Liver (tissue), 9 donors: ENCODE results near the gene TRIM36. TPM values are rescaled to one million over a fixed set of nuclear protein-coding genes. Genes with fewer than 3 reads are reported as not detected.

Experiments used
- DNase-seq: peaks from one replicate; pipeline ENCODE4 v3.0.0-alpha.2; 2017; ENCODE audit warnings: low spot score
- H3K27ac ChIP-seq, 2 donors: one replicate each; pipeline ENCODE4 v1.7.0; 2013; ENCODE audit warnings: inconsistent platforms in 2 of 2, low read length in 2 of 2, control low read depth in 1 of 2, low read depth in 1 of 2, mild to moderate bottlenecking in 1 of 2
- H3K27me3 ChIP-seq, 4 donors: one replicate each; pipeline versions ENCODE4 v1.6.1 to v1.7.0; 2013; ENCODE audit warnings: low read length in 3 of 4, inconsistent platforms in 1 of 4, mild to moderate bottlenecking in 1 of 4, moderate library complexity in 1 of 4; ENCODE audit not compliant: control insufficient read depth in 4 of 4, insufficient read depth in 4 of 4
- H3K36me3 ChIP-seq, 4 donors: one replicate each; pipeline versions ENCODE4 v1.6.1 to v1.7.0; 2013; ENCODE audit warnings: low read length in 3 of 4, mild to moderate bottlenecking in 3 of 4, low read depth in 1 of 4, moderate library complexity in 1 of 4; ENCODE audit not compliant: control insufficient read depth in 4 of 4, insufficient read depth in 3 of 4
- H3K4me1 ChIP-seq, 4 donors: one replicate each; pipeline versions ENCODE4 v1.6.1 to v1.7.0; 2013; ENCODE audit warnings: low read length in 3 of 4, mild to moderate bottlenecking in 3 of 4, moderate library complexity in 1 of 4; ENCODE audit not compliant: control insufficient read depth in 4 of 4, insufficient read depth in 4 of 4
- H3K4me3 ChIP-seq, 3 donors: one replicate each; pipeline versions ENCODE4 v1.6.1 to v1.7.0; 2013; ENCODE audit warnings: low read length in 3 of 3, control low read depth in 1 of 3, low read depth in 1 of 3, mild to moderate bottlenecking in 1 of 3
- H3K9ac ChIP-seq, 2 donors: one replicate each; pipeline ENCODE4 v1.7.0; 2013; ENCODE audit warnings: low read length in 2 of 2, mild to moderate bottlenecking in 2 of 2, moderate library complexity in 2 of 2, control low read depth in 1 of 2, low read depth in 1 of 2
- H3K9me3 ChIP-seq, 4 donors: one replicate each; pipeline versions ENCODE4 v1.6.1 to v1.7.0; 2013; ENCODE audit warnings: low read length in 3 of 4; ENCODE audit not compliant: control insufficient read depth in 4 of 4
- EGR1 ChIP-seq, 2 donors: IDR thresholded peaks; 2 replicates each; pipeline ENCODE4 v1.6.1; 2016 to 2018; ENCODE audit warnings: antibody characterized with exemption in 2 of 2, low read depth in 2 of 2
- FOXA1 ChIP-seq: IDR thresholded peaks from 2 replicates; pipeline ENCODE4 v1.6.1; 2016; ENCODE audit warnings: antibody characterized with exemption
- FOXA2 ChIP-seq: IDR thresholded peaks from 2 replicates; pipeline ENCODE4 v1.6.1; 2016; ENCODE audit warnings: antibody characterized with exemption
- GABPA ChIP-seq, 2 donors: IDR thresholded peaks in 1 of 2; conservative IDR thresholded peaks in 1 of 2; 2 replicates each; pipeline ENCODE4 v1.6.1; 2016; ENCODE audit warnings: antibody characterized with exemption in 2 of 2, mild to moderate bottlenecking in 1 of 2, moderate library complexity in 1 of 2
- HNF4A ChIP-seq, 2 donors: conservative IDR thresholded peaks; 2 replicates each; pipeline ENCODE4 v1.6.1; 2016; ENCODE audit warnings: antibody characterized with exemption in 2 of 2, mild to moderate bottlenecking in 2 of 2
- HNF4G ChIP-seq: IDR thresholded peaks from 2 replicates; pipeline ENCODE4 v1.6.1; 2016; ENCODE audit warnings: antibody characterized with exemption
- JUND ChIP-seq, 2 donors: IDR thresholded peaks; 2 replicates each; pipeline ENCODE4 v1.6.1; 2016; ENCODE audit warnings: antibody characterized with exemption in 2 of 2
- NR2F2 ChIP-seq: IDR thresholded peaks from 2 replicates; pipeline ENCODE4 v1.6.1; 2016; ENCODE audit warnings: antibody characterized with exemption
- RAD21 ChIP-seq, 2 donors: IDR thresholded peaks; 2 replicates each; pipeline ENCODE4 v1.6.1; 2016; ENCODE audit warnings: antibody characterized with exemption in 2 of 2, mild to moderate bottlenecking in 2 of 2
- RXRA ChIP-seq, 2 donors: IDR thresholded peaks; 2 replicates each; pipeline ENCODE4 v1.6.1; 2017 to 2018; ENCODE audit warnings: antibody characterized with exemption in 2 of 2, mild to moderate bottlenecking in 1 of 2
- SP1 ChIP-seq: IDR thresholded peaks from 2 replicates; pipeline ENCODE4 v1.6.1; 2018; ENCODE audit warnings: antibody characterized with exemption, mild to moderate bottlenecking
- TAF1 ChIP-seq: conservative IDR thresholded peaks from 2 replicates; pipeline ENCODE4 v1.6.1; 2016; ENCODE audit warnings: antibody characterized with exemption, mild to moderate bottlenecking
- YY1 ChIP-seq: IDR thresholded peaks from 2 replicates; pipeline ENCODE4 v1.6.1; 2016; ENCODE audit warnings: antibody characterized with exemption, mild to moderate bottlenecking
- ZBTB33 ChIP-seq: IDR thresholded peaks from 2 replicates; pipeline ENCODE4 v1.6.1; 2016; ENCODE audit warnings: antibody characterized with exemption
- WGBS: extraction: QIAGEN DNeasy Blood & Tissue Kit; methylation state at CpG from one replicate; pipeline ENCODE4 v1.1.7; 2013; 5-methylcytosine and 5-hydroxymethylcytosine counted together
- polyA plus RNA-seq, 2 donors: library from polyadenylated mRNA; stranded (reverse) in 1 of 2; unstranded in 1 of 2; fragments of 200-250 nt in 1 of 2; fragments of >200 nt in 1 of 2; fragmentation: Nextera tagmentation in 1 of 2; extraction: Ambion mirVana in 1 of 2; gene quantifications; one replicate each; pipeline versions ENCODE4 v1.2.1 to v1.2.3, GENCODE V29; 2013 to 2015
- total RNA-seq, 2 donors: library from RNA; depleted of rRNA; stranded (reverse); fragments of >200 nt; gene quantifications; one replicate each; pipeline ENCODE4 v1.2.3, GENCODE V29; 2014
- TF ChIP-seq, protein P1 (sequence below): IDR thresholded peaks from 2 replicates; pipeline ENCODE4 v1.6.1; 2016; ENCODE audit warnings: antibody characterized with exemption
- TF ChIP-seq, protein P2 (sequence below): fragments of 150-350 bp; IDR thresholded peaks from 2 replicates; pipeline ENCODE4 v1.5.1; 2017; ENCODE audit warnings: improper control_type of control experiment, low read depth, low read length; ENCODE audit not compliant: missing input control
- TF ChIP-seq, protein P3 (sequence below): IDR thresholded peaks from 2 replicates; pipeline ENCODE4 v1.6.1; 2016; ENCODE audit warnings: antibody characterized with exemption
- donor health status: healthy.
- donor health status: healthy.
- donor health status: healthy.
- donor health status: healthy.
- donor health status: healthy.

Gene TRIM36
- total and polyA plus RNA-seq, 4 donors, result 0.16 to 0.47 (median 0.22) TPM

DNA sequence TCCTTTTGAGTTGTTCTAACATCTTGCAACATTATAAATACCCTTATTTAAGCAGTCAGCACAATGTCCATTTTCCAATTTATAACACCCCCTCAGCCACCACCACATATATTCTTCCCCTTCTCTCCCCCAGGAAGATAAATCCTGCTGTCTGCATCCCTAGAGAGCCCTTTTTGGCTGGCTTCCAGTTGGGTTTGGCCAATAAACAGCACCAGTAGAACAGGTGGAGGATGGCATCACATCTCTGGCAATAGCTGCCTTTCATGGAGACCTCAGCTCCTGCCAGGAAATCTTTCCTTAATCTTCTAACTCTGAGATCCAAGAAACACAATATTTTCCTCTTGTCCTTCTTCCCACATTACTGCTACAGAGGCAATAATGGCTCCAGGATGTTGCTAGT lies 53.7 kb downstream of the TRIM36 start:
- Histone ChIP-seq H3K4me3 (no peak overlapping the region), H3K36me3 (no peaks in the 10 kb centered on the region), H3K27ac (no peak overlapping the region), H3K27me3 (peaks cover 0 to 7% (median 0%) of the 10 kb centered on the region in 4 donors), H3K9ac (no peak overlapping the region), H3K9me3 (peaks cover 0 to 2% (median 0%) of the 10 kb centered on the region in 4 donors), H3K4me1 (no peaks in the 10 kb centered on the region)
- TF ChIP-seq, protein P1, sequence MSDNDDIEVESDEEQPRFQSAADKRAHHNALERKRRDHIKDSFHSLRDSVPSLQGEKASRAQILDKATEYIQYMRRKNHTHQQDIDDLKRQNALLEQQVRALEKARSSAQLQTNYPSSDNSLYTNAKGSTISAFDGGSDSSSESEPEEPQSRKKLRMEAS, result no peak
- TF ChIP-seq NR2F2, result no peak
- no peak for TF ChIP-seq TAF1
- TF ChIP-seq HNF4A (conservative IDR thresholded peaks at IDR 0.05), result no peak
- TF ChIP-seq, protein P2, sequence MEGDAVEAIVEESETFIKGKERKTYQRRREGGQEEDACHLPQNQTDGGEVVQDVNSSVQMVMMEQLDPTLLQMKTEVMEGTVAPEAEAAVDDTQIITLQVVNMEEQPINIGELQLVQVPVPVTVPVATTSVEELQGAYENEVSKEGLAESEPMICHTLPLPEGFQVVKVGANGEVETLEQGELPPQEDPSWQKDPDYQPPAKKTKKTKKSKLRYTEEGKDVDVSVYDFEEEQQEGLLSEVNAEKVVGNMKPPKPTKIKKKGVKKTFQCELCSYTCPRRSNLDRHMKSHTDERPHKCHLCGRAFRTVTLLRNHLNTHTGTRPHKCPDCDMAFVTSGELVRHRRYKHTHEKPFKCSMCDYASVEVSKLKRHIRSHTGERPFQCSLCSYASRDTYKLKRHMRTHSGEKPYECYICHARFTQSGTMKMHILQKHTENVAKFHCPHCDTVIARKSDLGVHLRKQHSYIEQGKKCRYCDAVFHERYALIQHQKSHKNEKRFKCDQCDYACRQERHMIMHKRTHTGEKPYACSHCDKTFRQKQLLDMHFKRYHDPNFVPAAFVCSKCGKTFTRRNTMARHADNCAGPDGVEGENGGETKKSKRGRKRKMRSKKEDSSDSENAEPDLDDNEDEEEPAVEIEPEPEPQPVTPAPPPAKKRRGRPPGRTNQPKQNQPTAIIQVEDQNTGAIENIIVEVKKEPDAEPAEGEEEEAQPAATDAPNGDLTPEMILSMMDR, result no peak
- no peak for TF ChIP-seq YY1
- no peak for TF ChIP-seq EGR1 (IDR thresholded peaks at IDR 0.05; ENCODE audit: low read depth in 2 of 2)
- no peak for TF ChIP-seq ZBTB33
- TF ChIP-seq GABPA (IDR thresholded peaks at IDR 0.05 in 1 of 2, conservative IDR thresholded peaks at IDR 0.05 in 1 of 2), result no peak
- DNase-seq, result no peak

- H3K4me3 ChIP-seq, result no peak overlapping the region
- 61% methylated on average over 5 of the region's 5 CpGs for WGBS
- DNase-seq, result no peak
- H3K9me3 ChIP-seq, result no peaks in the 10 kb centered on the region
- no peaks in the 10 kb centered on the region for H3K4me1 ChIP-seq
- H3K27me3 ChIP-seq, result peaks cover 0 to 9% (median 0%) of the 10 kb centered on the region in 4 donors
- TF ChIP-seq RXRA (IDR thresholded peaks at IDR 0.05) (no peak), HNF4G (no peak), NR2F2 (no peak), FOXA1 (no peak), SP1 (no peak), YY1 (no peak), GABPA (IDR thresholded peaks at IDR 0.05 in 1 of 2, conservative IDR thresholded peaks at IDR 0.05 in 1 of 2) (no peak), JUND (IDR thresholded peaks at IDR 0.05) (no peak), RAD21 (IDR thresholded peaks at IDR 0.05) (no peak), HNF4A (conservative IDR thresholded peaks at IDR 0.05) (no peak), FOXA2 (no peak), EGR1 (IDR thresholded peaks at IDR 0.05; ENCODE audit: low read depth in 2 of 2) (no peak), ZBTB33 (no peak), TAF1 (no peak)
- TF ChIP-seq, protein P2, result no peak
- TF ChIP-seq, protein P1, result no peak
- TF ChIP-seq, protein P3, sequence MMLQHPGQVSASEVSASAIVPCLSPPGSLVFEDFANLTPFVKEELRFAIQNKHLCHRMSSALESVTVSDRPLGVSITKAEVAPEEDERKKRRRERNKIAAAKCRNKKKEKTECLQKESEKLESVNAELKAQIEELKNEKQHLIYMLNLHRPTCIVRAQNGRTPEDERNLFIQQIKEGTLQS, result no peak
- H3K36me3 ChIP-seq, result no peaks in the 10 kb centered on the region
- H3K9ac ChIP-seq, result no peak overlapping the region
- no peak overlapping the region for H3K27ac ChIP-seq
Measured at GRCh38 chr5:115109840-115110239, 59.9 kb downstream of the TRIM36 start.
